Stomach (tissue), 4 donors: ENCODE results near the gene COL9A3.

Experiments
- POLR2A ChIP-seq, 4 donors: fragments of 450-650 bp; IDR thresholded peaks; one replicate each; pipeline ENCODE4 v1.6.1; 2016; ENCODE audit warnings: antibody characterized with exemption in 4 of 4, control low read depth in 2 of 4, mild to moderate bottlenecking in 1 of 4, moderate library complexity in 1 of 4
- TF ChIP-seq, protein P1 (sequence below), 7 experiments: fragments of 450-650 bp in 4 of 7; fragments of 200-600 bp in 3 of 7; sonication (generic) in 3 of 7; IDR thresholded peaks; one replicate each; pipeline ENCODE4 v1.5.1; 2016 to 2019; ENCODE audit warnings: antibody characterized with exemption in 7 of 7, control low read depth in 2 of 7, mild to moderate bottlenecking in 1 of 7

DNA sequence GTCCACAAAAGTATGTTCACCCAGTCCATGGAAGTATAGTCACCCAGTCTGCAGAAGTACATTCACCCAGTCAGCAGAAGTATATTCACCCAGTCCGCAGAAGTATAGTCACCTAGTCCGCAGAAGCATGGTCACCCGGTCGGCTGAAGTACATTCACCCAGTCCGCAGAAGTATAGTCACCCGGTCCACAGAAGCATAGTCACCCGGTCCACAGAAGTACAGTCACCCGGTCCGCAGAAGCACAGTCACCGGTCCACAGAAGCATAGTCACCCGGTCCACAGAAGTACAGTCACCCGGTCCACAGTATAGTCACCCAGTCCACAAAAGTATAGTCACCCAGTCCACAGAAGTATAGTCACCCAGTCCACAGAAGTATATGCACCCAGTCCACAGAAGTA is 36.0 kb downstream of the COL9A3 start:
- TF ChIP-seq POLR2A (IDR thresholded peaks at IDR 0.05) = no peak
- TF ChIP-seq, protein P1, sequence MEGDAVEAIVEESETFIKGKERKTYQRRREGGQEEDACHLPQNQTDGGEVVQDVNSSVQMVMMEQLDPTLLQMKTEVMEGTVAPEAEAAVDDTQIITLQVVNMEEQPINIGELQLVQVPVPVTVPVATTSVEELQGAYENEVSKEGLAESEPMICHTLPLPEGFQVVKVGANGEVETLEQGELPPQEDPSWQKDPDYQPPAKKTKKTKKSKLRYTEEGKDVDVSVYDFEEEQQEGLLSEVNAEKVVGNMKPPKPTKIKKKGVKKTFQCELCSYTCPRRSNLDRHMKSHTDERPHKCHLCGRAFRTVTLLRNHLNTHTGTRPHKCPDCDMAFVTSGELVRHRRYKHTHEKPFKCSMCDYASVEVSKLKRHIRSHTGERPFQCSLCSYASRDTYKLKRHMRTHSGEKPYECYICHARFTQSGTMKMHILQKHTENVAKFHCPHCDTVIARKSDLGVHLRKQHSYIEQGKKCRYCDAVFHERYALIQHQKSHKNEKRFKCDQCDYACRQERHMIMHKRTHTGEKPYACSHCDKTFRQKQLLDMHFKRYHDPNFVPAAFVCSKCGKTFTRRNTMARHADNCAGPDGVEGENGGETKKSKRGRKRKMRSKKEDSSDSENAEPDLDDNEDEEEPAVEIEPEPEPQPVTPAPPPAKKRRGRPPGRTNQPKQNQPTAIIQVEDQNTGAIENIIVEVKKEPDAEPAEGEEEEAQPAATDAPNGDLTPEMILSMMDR (IDR thresholded peaks at IDR 0.05) = no peak
